ENCODE data around the gene AKR7A3. TPM values are rescaled to one million over a fixed set of nuclear protein-coding genes. Genes with fewer than 3 reads are reported as not detected.
"Not testable (repeated sequence)": the region's sequence is repeated elsewhere in the genome, so short reads cannot be mapped to it uniquely, and the experiment has no call there.

The AKR7A3 gene
- total RNA-seq, 1 experiment from 2014 or later: 2.8 TPM

- Histone ChIP-seq H3K36me3 (ENCODE audit: control insufficient read depth, insufficient read depth, low read length) (no peaks in the 10 kb centered on the region; the same call in 1 of the 2 replicates), H3K9me3 (no peaks in the 10 kb centered on the region), H3K27me3 (replicated peaks; ENCODE audit: control insufficient read depth, insufficient read depth, low read length) (no peaks in the 10 kb centered on the region), H3K4me1 (no peaks in the 10 kb centered on the region), H3K4me3 (ENCODE audit: low read depth, low read length) (no peak overlapping the region)
- Mint-ChIP-seq H3K27me3 (ENCODE audit: insufficient read depth, unreplicated experiment) (no peaks in the 10 kb centered on the region), H3K36me3 (ENCODE audit: insufficient read depth, unreplicated experiment) (peaks cover 53% of the 10 kb centered on the region), H3K4me1 (ENCODE audit: low read depth, unreplicated experiment) (no peaks in the 10 kb centered on the region), H3K9me3 (ENCODE audit: unreplicated experiment) (no peaks in the 10 kb centered on the region), H3K4me3 (ENCODE audit: unreplicated experiment) (no peak overlapping the region), H3K27ac (ENCODE audit: unreplicated experiment) (peak overlapping the region; percentile 37)
- ChIA-PET CTCF (no interaction called here), POLR2A (interaction anchor here (0.6 kb wide), 1 partner anchor 8 kb away, joined by 3 read pairs; no protein-coding TSS in a partner anchor)
- intact Hi-C loops (cut with micrococcal nuclease; ENCODE audit: unreplicated experiment): no loop called here
- BruUV-seq (replicated peaks): no TSS peak
- no peak for DNase-seq
- no peak for TF ChIP-seq CTCF (IDR thresholded peaks at IDR 0.05; ENCODE audit: insufficient read depth in 1 of 2, low read depth in 1 of 2, low read length in 1 of 2, severe bottlenecking in 1 of 2, unreplicated experiment in 1 of 2)
These were observed 28.1 kb downstream of the AKR7A3 start for GRCh38 chr1:19260211-19261138.

- Histone ChIP-seq H3K9me3 (no peaks in the 10 kb centered on the region), H3K36me3 (ENCODE audit: control insufficient read depth, insufficient read depth, low read length) (no peaks in the 10 kb centered on the region; the same call in 1 of the 2 replicates), H3K4me1 (no peaks in the 10 kb centered on the region), H3K27me3 (replicated peaks; ENCODE audit: control insufficient read depth, insufficient read depth, low read length) (no peaks in the 10 kb centered on the region), H3K4me3 (ENCODE audit: low read depth, low read length) (no peak overlapping the region)
- Mint-ChIP-seq H3K9me3 (ENCODE audit: unreplicated experiment) (no peaks in the 10 kb centered on the region), H3K4me3 (ENCODE audit: unreplicated experiment) (no peak overlapping the region), H3K27me3 (ENCODE audit: insufficient read depth, unreplicated experiment) (no peaks in the 10 kb centered on the region), H3K27ac (ENCODE audit: unreplicated experiment) (no peak overlapping the region), H3K4me1 (ENCODE audit: low read depth, unreplicated experiment) (peaks cover 2% of the 10 kb centered on the region), H3K36me3 (ENCODE audit: insufficient read depth, unreplicated experiment) (peaks cover 68% of the 10 kb centered on the region)
- no peak for DNase-seq
- intact Hi-C loops (cut with micrococcal nuclease; ENCODE audit: unreplicated experiment): loop anchor here (10.0 kb wide), 1 partner anchor 56 kb away; the partner anchor contains the start of genes AKR7A2 and SLC66A1
- no peak for TF ChIP-seq CTCF (IDR thresholded peaks at IDR 0.05; ENCODE audit: insufficient read depth in 1 of 2, low read depth in 1 of 2, low read length in 1 of 2, severe bottlenecking in 1 of 2, unreplicated experiment in 1 of 2)
- POLR2A ChIA-PET: no interaction called here
- CTCF ChIA-PET: no interaction called here
- no TSS peak for BruUV-seq (replicated peaks)
These were observed 30.2 kb downstream of the AKR7A3 start for GRCh38 chr1:19258353-19258752.

GRCh38 chr1:19257178-19257914 is 31.2 kb downstream of the AKR7A3 start:
- POLR2A ChIA-PET: no interaction called here
- no peak overlapping the region for H3K4me3 Mint-ChIP-seq (ENCODE audit: unreplicated experiment)
- no peaks in the 10 kb centered on the region for H3K27me3 Mint-ChIP-seq (ENCODE audit: insufficient read depth, unreplicated experiment)
- intact Hi-C loops (cut with micrococcal nuclease; ENCODE audit: unreplicated experiment): loop anchor here (10.0 kb wide), 1 partner anchor 57 kb away; the partner anchor contains the start of genes AKR7A2 and SLC66A1
- peaks cover 9% of the 10 kb centered on the region for H3K4me1 Mint-ChIP-seq (ENCODE audit: low read depth, unreplicated experiment)
- no peak for DNase-seq
- Histone ChIP-seq H3K36me3 (ENCODE audit: control insufficient read depth, insufficient read depth, low read length) (no peaks in the 10 kb centered on the region; the same call in 1 of the 2 replicates), H3K4me1 (no peaks in the 10 kb centered on the region), H3K4me3 (ENCODE audit: low read depth, low read length) (no peak overlapping the region), H3K27me3 (replicated peaks; ENCODE audit: control insufficient read depth, insufficient read depth, low read length) (no peaks in the 10 kb centered on the region), H3K9me3 (no peaks in the 10 kb centered on the region)
- H3K27ac Mint-ChIP-seq (ENCODE audit: unreplicated experiment): no peak overlapping the region
- CTCF ChIA-PET: interaction anchor here (0.6 kb wide), 1 partner anchor 397 kb away, joined by 3 read pairs; no protein-coding TSS in a partner anchor
- BruUV-seq (replicated peaks): no TSS peak
- peaks cover 77% of the 10 kb centered on the region for H3K36me3 Mint-ChIP-seq (ENCODE audit: insufficient read depth, unreplicated experiment)
- no peak for TF ChIP-seq CTCF (IDR thresholded peaks at IDR 0.05; ENCODE audit: insufficient read depth in 1 of 2, low read depth in 1 of 2, low read length in 1 of 2, severe bottlenecking in 1 of 2, unreplicated experiment in 1 of 2)
- H3K9me3 Mint-ChIP-seq (ENCODE audit: unreplicated experiment): no peaks in the 10 kb centered on the region

- CTCF ChIA-PET: interaction anchor here (0.6 kb wide), 1 partner anchor 40 kb away, joined by 4 read pairs; no protein-coding TSS in a partner anchor
- H3K27me3 ChIP-seq (replicated peaks; ENCODE audit: control insufficient read depth, insufficient read depth, low read length); BruUV-seq (replicated peaks); H3K27me3 Mint-ChIP-seq (ENCODE audit: insufficient read depth, unreplicated experiment); H3K9me3 Mint-ChIP-seq (ENCODE audit: unreplicated experiment); POLR2A ChIA-PET; H3K4me3 Mint-ChIP-seq (ENCODE audit: unreplicated experiment); H3K4me1 Mint-ChIP-seq (ENCODE audit: low read depth, unreplicated experiment); H3K4me1 ChIP-seq; H3K27ac Mint-ChIP-seq (ENCODE audit: unreplicated experiment); H3K36me3 ChIP-seq (ENCODE audit: control insufficient read depth, insufficient read depth, low read length); H3K9me3 ChIP-seq; H3K4me3 ChIP-seq (ENCODE audit: low read depth, low read length); DNase-seq: not testable (repeated sequence)
- intact Hi-C loops (cut with micrococcal nuclease; ENCODE audit: unreplicated experiment): loop anchor here (10.0 kb wide), 1 partner anchor 58 kb away; the partner anchor contains the start of genes AKR7A2 and SLC66A1
- peaks cover 87% of the 10 kb centered on the region for H3K36me3 Mint-ChIP-seq (ENCODE audit: insufficient read depth, unreplicated experiment)
These were observed 32.3 kb downstream of the AKR7A3 start for GRCh38 chr1:19256301-19256700.

Measured in Caco-2 (cell line).